NT2/D1 (cell line): ENCODE results near the gene EAF1.

Experiments
- SUZ12 ChIP-seq: IDR thresholded peaks from 2 replicates; pipeline ENCODE4 v1.6.1; 2011; ENCODE audit not compliant: insufficient read length, insufficient read depth; ENCODE audit errors: extremely low read depth
- YY1 ChIP-seq: IDR thresholded peaks from 2 replicates; pipeline ENCODE4 v1.6.1; 2011; ENCODE audit not compliant: insufficient read length, insufficient read depth
- ZNF274 ChIP-seq: IDR thresholded peaks from 2 replicates; pipeline ENCODE4 v1.6.1; 2011; ENCODE audit warnings: mild to moderate bottlenecking, low read depth, low read length

DNA sequence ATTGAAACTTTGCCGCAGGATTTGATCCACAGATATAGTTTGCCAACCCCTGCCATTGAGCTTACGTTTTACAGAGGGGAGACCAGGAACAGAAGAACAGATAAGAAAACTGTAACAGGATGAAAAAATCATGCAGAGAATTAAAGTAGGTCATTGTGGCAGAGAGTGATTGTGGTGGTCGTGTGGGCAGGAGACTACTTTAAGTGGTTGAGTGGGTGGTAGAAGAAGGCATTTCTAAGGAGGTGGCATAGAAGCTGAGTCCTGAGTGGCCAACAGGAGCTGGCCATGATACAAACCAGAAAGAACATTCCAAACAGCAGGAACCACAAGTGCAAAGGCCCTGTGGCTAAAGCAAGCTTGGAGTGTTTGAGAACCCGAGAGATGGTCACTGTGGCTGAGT lies 59.6 kb downstream of the EAF1 start:
- TF ChIP-seq YY1, result no peak
- no peak for TF ChIP-seq ZNF274
- TF ChIP-seq SUZ12, result no peak
